ENCODE data around the gene RAP1B.
A peak's percentile ranks its signal among the peaks of the same experiment; 100 is the strongest.

RAP1B gene

GRCh38 chr12:68610370-68611093 lies at the start of gene RAP1B:
TSS of gene RAP1B (plus strand) at chr12:68610899. CDS start at chr12:68648725, 37,826 bp downstream.
- DNase-seq (ENCODE audit: low read depth), result peak; percentile 90

- DNase-seq (ENCODE audit: low read depth), result no peak
Measured at GRCh38 chr12:68561830-68562229, 48.9 kb upstream of the RAP1B start.

GRCh38 chr12:68564166-68564565 lies 46.5 kb upstream of the RAP1B start:
- no peak for DNase-seq (ENCODE audit: low read depth)

- DNase-seq (ENCODE audit: low read depth), result no peak
Measured at GRCh38 chr12:68565391-68565903, 45.3 kb upstream of the RAP1B start.

- DNase-seq (ENCODE audit: low read depth), result no peak
Measured at GRCh38 chr12:68568922-68569569, 41.7 kb upstream of the RAP1B start.

- DNase-seq (ENCODE audit: low read depth), result no peak
Measured at GRCh38 chr12:68572661-68573060, 38.0 kb upstream of the RAP1B start.

- no peak for DNase-seq (ENCODE audit: low read depth)
Measured at GRCh38 chr12:68573406-68573805, 37.3 kb upstream of the RAP1B start.

- DNase-seq (ENCODE audit: low read depth), result no peak
Measured at GRCh38 chr12:68577949-68578348, 32.8 kb upstream of the RAP1B start.

GRCh38 chr12:68578765-68579164 lies 31.9 kb upstream of the RAP1B start:
- no peak for DNase-seq (ENCODE audit: low read depth)

- DNase-seq (ENCODE audit: low read depth), result no peak
Measured at GRCh38 chr12:68579254-68579653, 31.4 kb upstream of the RAP1B start.

GRCh38 chr12:68580911-68581310 lies 29.8 kb upstream of the RAP1B start:
- DNase-seq (ENCODE audit: low read depth), result no peak

GRCh38 chr12:68581926-68582325 lies 28.8 kb upstream of the RAP1B start:
- DNase-seq (ENCODE audit: low read depth), result no peak

GRCh38 chr12:68585966-68586365 lies 24.7 kb upstream of the RAP1B start:
- DNase-seq (ENCODE audit: low read depth), result no peak

GRCh38 chr12:68587448-68587873 lies 23.2 kb upstream of the RAP1B start:
- DNase-seq (ENCODE audit: low read depth), result peak; percentile 24

- DNase-seq (ENCODE audit: low read depth), result no peak
Measured at GRCh38 chr12:68589194-68589593, 21.5 kb upstream of the RAP1B start.

- no peak for DNase-seq (ENCODE audit: low read depth)
Measured at GRCh38 chr12:68591734-68592418, 18.8 kb upstream of the RAP1B start.

- DNase-seq (ENCODE audit: low read depth), result no peak
Measured at GRCh38 chr12:68595241-68595640, 15.5 kb upstream of the RAP1B start.

- DNase-seq (ENCODE audit: low read depth), result no peak
Measured at GRCh38 chr12:68601767-68602166, 8.9 kb upstream of the RAP1B start.

GRCh38 chr12:68602720-68603119 lies 8.0 kb upstream of the RAP1B start:
- no peak for DNase-seq (ENCODE audit: low read depth)

GRCh38 chr12:68608191-68608590 lies 2.5 kb upstream of the RAP1B start:
- no peak for DNase-seq (ENCODE audit: low read depth)

- no peak for DNase-seq (ENCODE audit: low read depth)
Measured at GRCh38 chr12:68609998-68610369, 715 bp upstream of the RAP1B start.

- peak; percentile 37 for DNase-seq (ENCODE audit: low read depth)
Measured at GRCh38 chr12:68611094-68611805, 551 bp downstream of the RAP1B start.
